Measurements from ENCODE around the gene CEP104.

DNA sequence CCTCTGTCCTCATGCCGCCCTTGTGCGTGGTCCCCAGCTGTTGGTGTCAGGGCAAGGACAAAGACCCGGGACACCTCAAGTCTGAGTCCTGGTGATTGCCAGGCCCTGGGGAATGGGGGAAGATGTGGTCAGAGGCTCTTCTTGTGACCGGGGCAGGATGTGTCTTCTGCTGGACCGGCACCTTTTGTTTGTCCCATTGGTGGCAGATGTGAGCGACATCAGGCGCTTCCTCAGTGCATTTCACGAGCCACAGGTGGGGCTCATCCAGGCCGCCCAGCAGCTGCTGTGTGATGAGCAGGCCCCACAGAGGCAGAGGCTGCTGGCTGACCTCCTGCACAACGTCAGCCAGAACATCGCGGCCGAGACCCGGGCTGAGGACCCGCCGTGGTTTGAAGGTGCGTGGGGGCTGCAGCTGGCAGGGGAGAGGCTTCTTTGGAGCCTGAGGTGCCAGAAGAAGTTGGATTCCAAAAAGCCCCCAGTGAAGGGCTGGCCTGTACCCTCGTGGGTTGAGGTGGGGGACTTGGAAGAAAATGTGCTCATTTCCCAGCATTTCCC, 8.7 kb upstream of the CEP104 start:
- TF ChIP-seq, protein P1, sequence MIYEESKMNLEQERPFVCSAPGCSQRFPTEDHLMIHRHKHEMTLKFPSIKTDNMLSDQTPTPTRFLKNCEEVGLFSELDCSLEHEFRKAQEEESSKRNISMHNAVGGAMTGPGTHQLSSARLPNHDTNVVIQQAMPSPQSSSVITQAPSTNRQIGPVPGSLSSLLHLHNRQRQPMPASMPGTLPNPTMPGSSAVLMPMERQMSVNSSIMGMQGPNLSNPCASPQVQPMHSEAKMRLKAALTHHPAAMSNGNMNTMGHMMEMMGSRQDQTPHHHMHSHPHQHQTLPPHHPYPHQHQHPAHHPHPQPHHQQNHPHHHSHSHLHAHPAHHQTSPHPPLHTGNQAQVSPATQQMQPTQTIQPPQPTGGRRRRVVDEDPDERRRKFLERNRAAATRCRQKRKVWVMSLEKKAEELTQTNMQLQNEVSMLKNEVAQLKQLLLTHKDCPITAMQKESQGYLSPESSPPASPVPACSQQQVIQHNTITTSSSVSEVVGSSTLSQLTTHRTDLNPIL (CRISPR knock-in tag; IDR thresholded peaks at IDR 0.05; ENCODE audit: low read depth), result no peak
- TF ChIP-seq, protein P2, sequence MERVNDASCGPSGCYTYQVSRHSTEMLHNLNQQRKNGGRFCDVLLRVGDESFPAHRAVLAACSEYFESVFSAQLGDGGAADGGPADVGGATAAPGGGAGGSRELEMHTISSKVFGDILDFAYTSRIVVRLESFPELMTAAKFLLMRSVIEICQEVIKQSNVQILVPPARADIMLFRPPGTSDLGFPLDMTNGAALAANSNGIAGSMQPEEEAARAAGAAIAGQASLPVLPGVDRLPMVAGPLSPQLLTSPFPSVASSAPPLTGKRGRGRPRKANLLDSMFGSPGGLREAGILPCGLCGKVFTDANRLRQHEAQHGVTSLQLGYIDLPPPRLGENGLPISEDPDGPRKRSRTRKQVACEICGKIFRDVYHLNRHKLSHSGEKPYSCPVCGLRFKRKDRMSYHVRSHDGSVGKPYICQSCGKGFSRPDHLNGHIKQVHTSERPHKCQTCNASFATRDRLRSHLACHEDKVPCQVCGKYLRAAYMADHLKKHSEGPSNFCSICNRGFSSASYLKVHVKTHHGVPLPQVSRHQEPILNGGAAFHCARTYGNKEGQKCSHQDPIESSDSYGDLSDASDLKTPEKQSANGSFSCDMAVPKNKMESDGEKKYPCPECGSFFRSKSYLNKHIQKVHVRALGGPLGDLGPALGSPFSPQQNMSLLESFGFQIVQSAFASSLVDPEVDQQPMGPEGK (CRISPR knock-in tag; IDR thresholded peaks at IDR 0.05; ENCODE audit: borderline replicate concordance), result no peak
- no peak for TF ChIP-seq ARNTL (CRISPR knock-in tag; IDR thresholded peaks at IDR 0.05; ENCODE audit: borderline replicate concordance, low read depth)
